DMS 273 (cell line): ENCODE data around the gene CAPN10.
"Not testable (repeated sequence)": the region's sequence is repeated elsewhere in the genome, so short reads cannot be mapped to it uniquely, and the experiment has no call there.

ENCODE experiments used
- DNase-seq: peaks from one replicate; lab custom pipeline; 2025; ENCODE audit not compliant: unreplicated experiment; lab: John Stamatoyannopoulos, UW

Gene CAPN10

GRCh38 chr2:240586198-240586918 is at the start of gene CAPN10:
CAPN10 (plus strand) TSS chr2:240586734; CDS start chr2:240586912, 178 bp downstream.
- DNase-seq, result peak; percentile 98

DNA sequence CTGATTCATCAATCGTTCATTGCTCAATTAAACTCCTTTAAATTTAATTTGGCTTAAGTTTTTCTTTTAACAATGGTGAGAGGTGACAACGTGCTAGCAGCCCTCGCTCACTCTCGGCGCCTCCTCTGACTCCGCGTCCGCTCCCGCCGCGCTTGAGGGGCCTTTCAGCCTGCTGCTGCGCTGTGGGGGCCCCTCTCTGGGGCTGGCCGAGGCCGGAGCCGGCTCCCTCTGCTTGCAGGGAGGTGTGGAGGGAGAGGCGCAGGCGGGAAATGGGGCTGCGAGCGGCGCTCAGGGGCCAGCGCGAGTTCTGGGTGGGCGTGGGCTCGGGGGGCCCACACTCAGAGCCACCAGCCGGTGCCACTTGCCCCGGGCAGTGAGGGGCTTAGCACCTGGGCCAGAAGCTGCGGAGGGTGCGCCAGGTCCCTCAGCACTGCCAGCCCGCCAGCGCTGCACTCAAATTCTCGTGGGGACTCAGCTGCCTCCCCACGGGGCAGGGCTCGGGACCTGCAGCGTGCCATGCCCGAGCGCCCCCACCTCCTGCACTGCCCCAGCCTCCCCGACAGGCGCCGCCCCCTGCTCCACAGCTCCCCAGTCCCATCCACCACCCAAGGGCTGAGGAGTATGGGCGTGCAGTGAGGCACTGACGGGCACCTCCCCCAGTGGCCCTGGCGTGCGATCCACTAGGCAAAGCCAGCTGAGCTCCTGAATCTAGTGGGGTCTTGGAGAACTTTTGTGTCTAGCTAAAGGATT is 48.3 kb upstream of the CAPN10 start:
- no peak for DNase-seq

DNA sequence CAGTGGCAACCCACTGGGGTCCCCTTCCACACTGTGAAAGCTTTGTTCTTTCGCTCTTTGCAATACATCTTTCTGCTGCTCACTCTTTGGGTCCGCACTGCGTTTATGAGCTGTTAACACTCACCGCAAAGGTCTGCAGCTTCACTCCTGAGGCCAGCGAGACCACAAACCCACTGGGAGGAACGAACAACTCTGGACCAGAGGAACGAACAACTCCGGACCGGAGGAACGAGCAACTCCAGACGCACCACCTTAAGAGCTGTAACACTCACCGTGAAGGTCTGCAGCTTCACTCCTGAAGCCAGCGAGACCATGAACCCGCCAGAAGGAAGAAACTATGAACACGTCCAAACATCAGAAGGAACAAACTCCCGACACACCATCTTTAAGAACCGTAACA is 47.4 kb upstream of the CAPN10 start:
- DNase-seq, result not testable (repeated sequence)

DNA sequence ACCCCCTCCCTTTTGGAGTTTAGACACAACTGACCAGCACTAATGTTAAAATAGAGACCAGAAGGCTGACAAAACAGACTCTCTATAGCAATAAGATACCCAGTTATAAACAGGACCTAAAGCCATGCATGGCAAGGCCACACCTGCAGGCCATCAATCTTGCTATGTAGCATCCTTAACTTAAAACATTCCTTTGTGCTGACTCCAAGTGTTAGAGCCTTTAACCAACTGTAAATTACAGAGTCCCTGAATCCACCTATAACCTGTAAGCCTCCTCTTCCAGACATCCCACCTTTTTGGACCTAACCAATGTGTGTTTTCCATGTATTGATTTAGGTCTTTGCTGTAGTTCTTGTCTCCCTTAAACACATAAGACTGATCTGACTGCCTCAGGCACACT is 46.6 kb upstream of the CAPN10 start:
- DNase-seq, result no peak

- no peak for DNase-seq
Observed at GRCh38 chr2:240551288-240551687, 35.2 kb upstream of the CAPN10 start.

DNA sequence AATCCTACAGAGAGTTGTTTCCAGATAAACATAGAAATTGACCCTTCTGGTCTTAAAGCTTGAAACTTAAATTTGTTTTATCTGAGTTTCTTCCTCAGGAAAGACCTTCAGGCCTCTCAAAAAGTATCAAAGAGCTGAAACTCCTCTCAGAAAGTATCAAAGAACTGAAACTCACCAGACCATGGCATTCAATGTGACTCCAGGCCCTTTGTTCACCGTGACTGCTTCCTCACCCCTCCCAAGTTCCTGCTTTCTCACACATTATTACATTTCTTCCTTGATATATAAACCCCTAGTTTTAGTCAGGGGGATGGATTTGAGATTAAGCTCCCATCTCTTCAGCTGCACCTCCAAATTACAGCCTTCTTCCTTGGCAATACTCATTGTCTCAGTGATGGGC is 34.7 kb upstream of the CAPN10 start:
- DNase-seq, result no peak

DNA sequence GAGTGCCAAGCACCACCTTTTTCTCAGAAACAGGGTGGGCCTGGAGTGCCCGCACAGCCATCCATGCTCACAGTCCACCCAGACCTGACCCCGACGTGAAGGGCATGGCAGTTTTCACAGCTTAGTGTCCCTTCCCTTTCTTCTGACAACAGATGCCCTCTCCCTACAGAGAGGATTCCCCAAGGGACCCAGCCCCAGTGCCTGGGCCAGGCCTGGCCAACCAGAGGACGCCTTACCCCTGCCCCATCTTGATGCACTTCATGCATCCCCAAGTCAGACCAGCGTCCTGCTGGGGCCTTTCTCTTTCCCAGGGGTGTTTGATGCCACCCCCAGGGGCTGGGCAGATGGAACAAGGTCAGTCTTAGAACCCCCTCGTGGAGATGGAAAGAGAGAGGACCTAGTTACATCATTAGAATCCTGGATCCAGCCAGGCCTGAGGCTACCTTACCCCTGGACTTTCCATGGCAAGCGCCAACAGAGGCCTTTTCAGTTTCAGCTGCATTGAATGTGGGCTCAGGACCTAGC is 32.5 kb upstream of the CAPN10 start:
- DNase-seq, result no peak

DNA sequence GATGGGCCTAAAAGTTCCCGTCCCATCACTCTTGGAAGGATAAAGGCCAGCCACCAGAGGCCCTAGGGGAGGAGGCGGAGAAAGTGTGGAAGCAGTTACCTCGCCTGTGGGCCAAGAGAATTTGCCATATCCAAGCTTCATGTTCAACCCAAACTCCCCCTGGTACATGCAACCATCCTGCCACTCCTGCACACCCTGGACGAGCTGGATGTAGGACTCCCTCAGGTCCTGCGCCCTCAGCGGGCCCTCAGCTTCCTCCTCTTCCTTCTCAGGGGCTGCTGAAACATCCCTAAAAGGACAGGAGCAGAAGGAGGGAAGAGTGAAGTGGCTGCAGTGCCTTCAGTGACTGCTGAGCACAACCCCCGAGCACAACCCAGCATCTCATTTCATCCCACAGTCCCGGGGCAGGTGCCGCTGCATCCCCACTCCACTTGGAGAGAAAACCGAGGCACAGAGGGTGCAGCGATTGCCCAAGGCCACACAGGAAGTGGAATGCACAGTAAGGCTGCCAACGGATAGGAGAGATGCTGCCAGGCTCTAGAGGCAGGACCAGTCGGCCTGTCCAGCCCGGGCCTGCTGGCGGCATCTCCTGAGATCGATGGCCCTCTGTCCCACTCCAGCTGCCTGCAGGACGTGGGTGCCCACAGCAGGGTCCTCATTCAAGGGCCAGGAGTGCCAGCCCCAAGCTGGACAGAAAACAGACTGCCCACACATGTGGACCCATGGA is 31.6 kb upstream of the CAPN10 start:
- no peak for DNase-seq

DNA sequence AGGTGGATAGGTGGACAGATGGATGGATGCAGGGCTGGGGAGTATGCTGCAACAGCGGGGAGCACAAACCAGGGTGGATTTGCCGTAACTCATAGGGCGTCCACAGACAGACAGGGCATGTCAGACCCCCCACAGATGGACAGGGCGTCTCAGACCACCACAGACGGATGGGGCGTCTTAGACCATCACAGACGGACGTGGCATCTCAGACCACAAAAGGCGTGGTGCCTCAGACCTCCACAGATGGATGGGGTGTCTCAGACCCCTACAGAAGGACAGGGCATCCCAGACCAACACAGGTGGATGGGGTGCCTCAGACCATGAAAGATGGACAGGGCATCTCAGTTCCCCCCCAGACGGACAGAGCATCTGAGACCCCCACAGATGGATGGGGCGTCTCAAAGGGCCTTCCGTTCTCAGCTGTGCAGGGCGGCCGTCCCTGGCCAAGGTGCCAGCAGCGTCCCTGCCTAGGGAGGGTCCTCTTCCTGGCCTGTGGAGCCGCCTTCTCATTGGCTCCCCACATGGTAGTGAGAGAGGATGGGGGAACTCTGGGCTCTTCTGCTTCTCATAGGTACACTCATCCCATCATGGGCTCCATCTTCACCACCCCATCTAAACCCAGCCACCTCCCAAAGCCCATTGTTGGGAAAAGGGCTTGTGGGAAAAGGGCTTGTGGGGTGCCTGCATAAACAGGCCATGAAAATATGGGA is 30.8 kb upstream of the CAPN10 start:
- no peak for DNase-seq

DNA sequence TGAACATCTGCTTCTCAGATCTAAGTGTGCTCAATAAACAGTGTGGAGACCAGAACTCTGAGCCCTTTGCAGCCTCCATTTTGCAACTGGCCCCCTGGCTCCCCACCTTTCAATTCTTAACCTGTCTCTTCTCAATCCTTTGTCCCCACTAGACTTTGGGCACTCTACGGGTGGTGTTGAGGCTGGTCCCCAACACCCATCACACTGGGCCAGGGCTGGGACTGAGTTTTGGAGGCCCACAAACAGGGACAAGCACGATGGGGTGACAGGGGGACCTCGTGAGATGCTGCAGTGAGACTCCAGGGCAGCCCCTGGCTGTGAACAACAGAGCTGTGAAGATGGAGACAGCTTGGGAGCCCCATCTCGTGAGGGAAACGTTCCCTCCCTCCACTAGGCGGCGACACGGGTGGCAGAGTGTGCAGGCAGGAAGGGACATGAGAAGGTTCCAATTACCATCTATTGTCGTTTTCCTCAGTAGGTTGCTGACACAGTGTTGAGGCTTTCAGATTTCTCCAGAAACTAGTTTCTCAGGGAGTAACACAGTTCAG is 29.9 kb upstream of the CAPN10 start:
- peak; percentile 57 for DNase-seq

- no peak for DNase-seq
Observed at GRCh38 chr2:240557101-240557751, 29.3 kb upstream of the CAPN10 start.

DNA sequence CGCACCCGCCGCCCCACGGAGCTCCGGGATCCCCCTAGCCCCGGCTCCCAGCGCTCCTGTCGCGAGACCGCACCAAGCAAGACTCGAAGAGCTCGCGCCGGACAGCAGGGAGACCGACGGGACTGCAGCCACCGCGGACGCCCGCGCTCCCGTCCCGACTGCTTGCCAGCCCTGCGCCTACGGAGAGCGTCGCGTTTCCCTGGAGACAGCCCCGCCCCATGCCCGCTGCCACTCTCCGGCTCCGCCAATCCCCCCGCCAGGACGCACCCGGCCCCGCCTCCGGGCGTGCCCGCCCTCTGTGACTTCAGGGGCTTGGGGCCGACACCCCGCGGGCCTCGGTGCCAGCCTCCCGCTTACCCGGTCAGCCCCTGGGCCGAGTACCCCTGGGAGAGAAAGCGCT is 28.7 kb upstream of the CAPN10 start, which contains the start of gene ANKMY1:
Gene ANKMY1, minus strand, starts transcription at position 181 of the 400 bp plus-strand sequence. CDS start 653 bp downstream, outside the sequence.
- DNase-seq, result no peak

DNA sequence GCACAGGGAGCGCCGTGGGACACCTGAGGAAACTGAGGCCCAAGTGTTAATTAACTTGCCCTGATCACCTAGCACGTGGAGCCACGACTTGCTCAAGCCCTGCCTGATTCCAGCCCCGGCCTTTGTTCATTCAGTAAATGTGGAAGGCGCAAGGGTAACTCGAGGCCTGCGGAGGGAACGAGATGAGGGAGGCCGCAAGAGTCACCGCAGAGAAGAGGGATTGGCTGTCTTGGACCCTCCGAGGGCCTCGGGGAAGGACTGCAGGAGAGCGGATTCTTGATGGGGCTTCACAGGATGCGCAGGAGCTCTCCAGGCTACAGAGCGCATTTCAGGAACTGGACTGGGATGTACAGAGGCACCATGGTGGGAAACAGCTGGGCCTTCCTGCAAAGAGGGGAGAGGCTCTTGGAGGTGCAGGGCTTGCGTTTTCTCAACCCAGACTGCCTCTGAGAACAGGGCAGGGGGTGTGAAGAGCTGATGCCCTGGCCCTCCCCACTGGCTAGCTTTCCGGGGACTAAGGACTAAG is 28.2 kb upstream of the CAPN10 start:
- DNase-seq, result no peak

DNA sequence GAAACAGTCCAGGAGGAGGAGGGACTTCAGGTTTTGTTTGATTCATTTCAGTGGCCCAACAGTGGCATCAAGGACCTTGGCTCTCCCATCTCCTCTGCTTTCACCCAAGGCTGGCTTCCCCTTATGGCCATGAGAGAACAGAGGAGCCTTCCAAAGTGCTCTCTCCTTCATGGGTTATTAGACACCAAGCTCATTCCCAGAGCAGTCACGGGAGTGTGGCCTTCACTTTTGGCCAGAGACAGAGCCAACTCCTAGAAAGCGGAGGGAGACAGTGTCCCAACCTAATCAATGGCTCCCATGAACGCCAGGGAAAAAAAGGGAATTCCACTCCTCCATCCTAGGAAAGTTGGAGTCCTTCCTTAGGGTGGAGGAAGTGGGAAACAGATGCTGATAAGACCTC is 27.2 kb upstream of the CAPN10 start:
- DNase-seq, result no peak

- peak; percentile 95 for DNase-seq
Observed at GRCh38 chr2:240560084-240560479, 26.5 kb upstream of the CAPN10 start, which contains the start of gene DUSP28. DUSP28 (plus strand) TSS chr2:240560357; CDS start chr2:240560685, 328 bp downstream.

- DNase-seq, result peak; percentile 99
Observed at GRCh38 chr2:240560480-240561324, 25.8 kb upstream of the CAPN10 start.

GRCh38 chr2:240561325-240561971 is 25.1 kb upstream of the CAPN10 start:
- DNase-seq, result no peak

GRCh38 chr2:240563231-240563630 is 23.3 kb upstream of the CAPN10 start:
- not testable (repeated sequence) for DNase-seq
